Sigmoid colon (tissue), 7 donors: Measurements from ENCODE around the gene BIK. TPM values are rescaled to one million over a fixed set of nuclear protein-coding genes. Genes with fewer than 3 reads are reported as not detected.

Experiments used
- DNase-seq: peaks from one replicate; pipeline ENCODE4 v3.0.0-alpha.2; 2019
- H3K27ac ChIP-seq, 4 donors: fragments of 200-600 bp; sonication (generic); one replicate each; pipeline ENCODE4 v1.5.1; 2016 to 2019; ENCODE audit warnings: mild to moderate bottlenecking in 1 of 4
- H3K27me3 ChIP-seq, 3 donors: fragments of 200-600 bp; sonication (generic); one replicate each; pipeline ENCODE4 v1.5.1; 2019; ENCODE audit warnings: mild to moderate bottlenecking in 1 of 3
- H3K36me3 ChIP-seq, 4 donors: fragments of 200-600 bp; sonication (generic); one replicate each; pipeline ENCODE4 v1.5.1; 2016 to 2019
- H3K4me1 ChIP-seq, 4 donors: fragments of 200-600 bp; sonication (generic); one replicate each; pipeline ENCODE4 v1.5.1; 2017 to 2019
- H3K4me3 ChIP-seq, 4 donors: fragments of 200-600 bp; sonication (generic); one replicate each; pipeline ENCODE4 v1.5.1; 2017 to 2019; ENCODE audit warnings: mild to moderate bottlenecking in 2 of 4, moderate library complexity in 1 of 4
- H3K9me3 ChIP-seq, 4 donors: fragments of 200-600 bp in 3 of 4; sonication (generic) in 3 of 4; one replicate each; pipeline versions ENCODE4 v1.5.1 to v1.6.1; 2013 to 2019
- EP300 ChIP-seq, 4 donors: sonication (generic); formaldehyde crosslinking; IDR thresholded peaks; one replicate each; pipeline ENCODE4 v1.6.1; 2017; ENCODE audit warnings: antibody characterized with exemption in 4 of 4
- POLR2A ChIP-seq, 2 donors: fragments of 450-650 bp; IDR thresholded peaks; one replicate each; pipeline ENCODE4 v1.6.1; 2016; ENCODE audit warnings: antibody characterized with exemption in 2 of 2, mild to moderate bottlenecking in 2 of 2, moderate library complexity in 2 of 2
- POLR2AphosphoS5 ChIP-seq, 4 donors: sonication (generic); formaldehyde crosslinking; IDR thresholded peaks; one replicate each; pipeline ENCODE4 v1.6.1; 2017; ENCODE audit warnings: antibody characterized with exemption in 4 of 4
- WGBS, 2 donors: extraction: QIAGEN DNeasy Blood & Tissue Kit; methylation state at CpG; one replicate each; pipeline ENCODE4 v1.1.7; 2013; 5-methylcytosine and 5-hydroxymethylcytosine counted together
- intact Hi-C: fragments of 100-400 bp; cut with DNase I; formaldehyde crosslinking; loops from one replicate; pipeline ENCODE4 v1.15.1; 2023
- polyA plus RNA-seq, 3 donors: library from polyadenylated mRNA; stranded (reverse); fragments of 200-250 nt; gene quantifications; one replicate each; pipeline ENCODE4 v1.2.3, GENCODE V29; 2013
- total RNA-seq, 4 donors: library from RNA; depleted of rRNA; stranded (reverse); fragments of >200 nt; gene quantifications; one replicate each; pipeline ENCODE4 v1.1.0, GENCODE V29; 2016
- TF ChIP-seq, protein P1 (sequence below), 4 experiments: fragments of 450-650 bp in 3 of 4; fragments of 200-600 bp in 1 of 4; IDR thresholded peaks; one replicate each; pipeline ENCODE4 v1.5.1; 2016 to 2019; ENCODE audit warnings: antibody characterized with exemption in 4 of 4, mild to moderate bottlenecking in 3 of 4, moderate library complexity in 2 of 4
- donor health status: healthy with polysubstance abuse.
- donor health status: Bipolar disorder and iron deficiency.
- donor health status: healthy.

The BIK gene
- total and polyA plus RNA-seq, 7 donors: 29.6 to 39.1 (median 35.4) TPM; not detected in 4

DNA sequence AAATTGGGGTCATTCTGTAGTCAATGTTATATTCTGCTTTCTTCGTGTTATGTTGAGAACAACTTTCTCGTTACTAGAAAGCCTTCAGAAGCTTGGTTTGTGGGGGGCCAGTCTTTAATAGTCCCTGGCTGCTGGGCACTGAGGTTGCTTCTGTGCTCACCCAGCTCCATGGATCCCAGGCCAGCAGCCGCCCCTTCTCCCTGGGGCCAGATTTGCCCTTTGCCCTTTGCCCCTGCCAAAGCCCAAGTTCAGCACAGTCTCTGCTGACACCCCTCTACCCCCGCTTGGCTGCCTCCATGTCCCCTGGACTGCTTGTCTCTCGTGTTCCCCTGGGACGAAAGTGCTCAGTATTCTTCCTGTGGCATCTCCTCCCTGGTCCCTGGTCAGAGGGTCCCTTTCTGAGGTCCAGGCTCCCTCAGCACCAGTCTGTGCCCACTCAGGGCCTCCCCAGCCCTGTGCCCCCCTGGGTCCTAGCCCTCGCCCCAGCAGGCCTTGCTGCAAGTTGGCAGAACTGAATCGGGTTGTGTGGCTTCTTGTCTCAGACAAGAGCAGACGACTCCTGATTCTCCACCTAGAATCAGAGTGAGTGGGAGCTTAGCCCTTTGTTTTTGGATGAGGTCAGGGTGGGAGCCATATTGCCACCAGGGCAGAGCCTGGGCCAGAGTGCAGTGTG lies 47.5 kb downstream of the BIK start:
- 60 to 80% methylated on average over 9 of the region's 9 CpGs for WGBS, 2 donors
- Histone ChIP-seq H3K4me3 (no peak overlapping the region), H3K27me3 (no peaks in the 10 kb centered on the region), H3K36me3 (peaks cover 0 to 17% (median 0%) of the 10 kb centered on the region in 4 donors), H3K27ac (no peak overlapping the region), H3K9me3 (no peaks in the 10 kb centered on the region), H3K4me1 (peaks cover 0 to 5% (median under 1%) of the 10 kb centered on the region in 4 donors)
- TF ChIP-seq POLR2A (IDR thresholded peaks at IDR 0.05): no peak
- TF ChIP-seq, protein P1, sequence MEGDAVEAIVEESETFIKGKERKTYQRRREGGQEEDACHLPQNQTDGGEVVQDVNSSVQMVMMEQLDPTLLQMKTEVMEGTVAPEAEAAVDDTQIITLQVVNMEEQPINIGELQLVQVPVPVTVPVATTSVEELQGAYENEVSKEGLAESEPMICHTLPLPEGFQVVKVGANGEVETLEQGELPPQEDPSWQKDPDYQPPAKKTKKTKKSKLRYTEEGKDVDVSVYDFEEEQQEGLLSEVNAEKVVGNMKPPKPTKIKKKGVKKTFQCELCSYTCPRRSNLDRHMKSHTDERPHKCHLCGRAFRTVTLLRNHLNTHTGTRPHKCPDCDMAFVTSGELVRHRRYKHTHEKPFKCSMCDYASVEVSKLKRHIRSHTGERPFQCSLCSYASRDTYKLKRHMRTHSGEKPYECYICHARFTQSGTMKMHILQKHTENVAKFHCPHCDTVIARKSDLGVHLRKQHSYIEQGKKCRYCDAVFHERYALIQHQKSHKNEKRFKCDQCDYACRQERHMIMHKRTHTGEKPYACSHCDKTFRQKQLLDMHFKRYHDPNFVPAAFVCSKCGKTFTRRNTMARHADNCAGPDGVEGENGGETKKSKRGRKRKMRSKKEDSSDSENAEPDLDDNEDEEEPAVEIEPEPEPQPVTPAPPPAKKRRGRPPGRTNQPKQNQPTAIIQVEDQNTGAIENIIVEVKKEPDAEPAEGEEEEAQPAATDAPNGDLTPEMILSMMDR (IDR thresholded peaks at IDR 0.05): no peak
- TF ChIP-seq POLR2AphosphoS5 (IDR thresholded peaks at IDR 0.05): no peak
- no peak for TF ChIP-seq EP300 (IDR thresholded peaks at IDR 0.05)
- intact Hi-C loops: no loop called here
- DNase-seq: no peak

DNA sequence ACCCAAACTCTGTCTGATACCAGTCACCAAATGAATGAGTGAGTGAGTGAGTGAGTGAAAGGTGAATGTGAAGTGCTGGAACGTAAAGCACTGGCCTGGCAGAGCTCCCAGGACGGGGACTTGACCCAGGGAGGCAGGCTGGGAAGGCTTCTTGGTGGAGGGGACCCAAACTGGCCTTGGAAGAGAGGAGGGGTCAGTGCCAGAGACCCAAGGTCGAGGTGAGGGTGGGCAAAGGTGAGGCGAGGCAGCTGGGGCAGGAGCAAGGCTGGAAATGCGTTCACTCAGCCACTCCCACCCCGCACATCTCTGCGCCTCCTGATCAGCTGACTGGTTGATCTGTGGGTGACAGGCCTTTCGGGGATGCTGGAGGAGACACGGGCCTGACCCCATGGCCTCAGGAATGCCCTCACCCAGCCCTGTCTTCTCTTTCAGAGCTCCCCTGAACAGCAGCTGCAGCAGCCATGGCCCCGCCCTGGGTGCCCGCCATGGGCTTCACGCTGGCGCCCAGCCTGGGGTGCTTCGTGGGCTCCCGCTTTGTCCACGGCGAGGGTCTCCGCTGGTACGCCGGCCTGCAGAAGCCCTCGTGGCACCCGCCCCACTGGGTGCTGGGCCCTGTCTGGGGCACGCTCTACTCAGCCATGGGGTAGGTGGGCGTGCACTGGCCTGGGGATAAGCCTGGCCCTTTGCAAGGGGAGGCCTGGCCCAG lies 48.4 kb downstream of the BIK start:
- Histone ChIP-seq H3K4me1 (peaks cover 0 to 9% (median 7%) of the 10 kb centered on the region in 4 donors), H3K36me3 (peaks cover 0 to 17% (median 0%) of the 10 kb centered on the region in 4 donors), H3K9me3 (no peaks in the 10 kb centered on the region), H3K27me3 (no peaks in the 10 kb centered on the region), H3K27ac (no peak overlapping the region), H3K4me3 (no peak overlapping the region)
- DNase-seq: no peak
- 48 to 85% methylated on average over 24 of the region's 24 CpGs for WGBS, 2 donors
- TF ChIP-seq, protein P1 (IDR thresholded peaks at IDR 0.05): no peak
- no peak for TF ChIP-seq EP300 (IDR thresholded peaks at IDR 0.05)
- no peak for TF ChIP-seq POLR2AphosphoS5 (IDR thresholded peaks at IDR 0.05)
- TF ChIP-seq POLR2A (IDR thresholded peaks at IDR 0.05): no peak
- intact Hi-C loops: no loop called here

DNA sequence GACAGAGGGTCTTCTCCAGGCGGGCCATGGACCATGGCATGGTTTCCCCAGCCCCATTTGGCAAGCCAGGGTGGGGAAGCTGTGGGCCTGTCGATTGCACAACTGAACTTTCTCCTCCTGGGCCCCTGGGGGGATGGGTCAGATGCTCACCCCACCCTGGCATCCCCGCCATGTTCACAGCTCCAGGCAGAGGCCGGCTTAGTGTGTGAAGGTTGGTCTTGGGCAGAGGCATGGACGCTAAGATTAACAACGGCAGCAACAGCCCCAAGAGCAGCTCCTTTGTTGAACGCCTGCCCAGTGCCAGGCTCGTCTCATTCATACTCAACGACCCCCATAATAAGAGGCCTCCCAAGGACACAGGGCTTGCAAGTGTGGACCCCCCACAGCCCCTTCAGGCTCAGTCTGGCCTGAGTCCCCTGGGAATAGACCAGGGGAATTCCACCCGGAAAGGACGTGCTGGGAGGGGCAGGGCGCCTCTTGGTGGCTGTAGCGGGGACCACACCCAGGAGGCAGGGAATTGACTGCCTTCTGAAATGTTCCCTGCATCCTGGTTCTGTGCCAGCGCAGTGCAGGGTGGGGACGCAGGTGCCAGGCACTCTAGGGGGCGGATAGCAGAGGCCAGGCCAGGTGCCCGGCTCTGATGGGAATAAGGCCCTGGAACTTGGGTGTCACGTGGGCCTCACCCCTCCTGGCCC lies 49.1 kb downstream of the BIK start:
- Histone ChIP-seq H3K27me3 (no peaks in the 10 kb centered on the region), H3K27ac (no peak overlapping the region), H3K4me3 (no peak overlapping the region), H3K4me1 (peaks cover 0 to 13% (median 11%) of the 10 kb centered on the region in 4 donors), H3K9me3 (no peaks in the 10 kb centered on the region), H3K36me3 (peaks cover 0 to 17% (median 0%) of the 10 kb centered on the region in 4 donors)
- TF ChIP-seq POLR2A (IDR thresholded peaks at IDR 0.05): no peak
- TF ChIP-seq, protein P1 (IDR thresholded peaks at IDR 0.05): peak in 1 of 4 experiments; percentile 22
- 18 to 64% methylated on average over 18 of the region's 18 CpGs for WGBS, 2 donors
- intact Hi-C loops: no loop called here
- DNase-seq: no peak

DNA sequence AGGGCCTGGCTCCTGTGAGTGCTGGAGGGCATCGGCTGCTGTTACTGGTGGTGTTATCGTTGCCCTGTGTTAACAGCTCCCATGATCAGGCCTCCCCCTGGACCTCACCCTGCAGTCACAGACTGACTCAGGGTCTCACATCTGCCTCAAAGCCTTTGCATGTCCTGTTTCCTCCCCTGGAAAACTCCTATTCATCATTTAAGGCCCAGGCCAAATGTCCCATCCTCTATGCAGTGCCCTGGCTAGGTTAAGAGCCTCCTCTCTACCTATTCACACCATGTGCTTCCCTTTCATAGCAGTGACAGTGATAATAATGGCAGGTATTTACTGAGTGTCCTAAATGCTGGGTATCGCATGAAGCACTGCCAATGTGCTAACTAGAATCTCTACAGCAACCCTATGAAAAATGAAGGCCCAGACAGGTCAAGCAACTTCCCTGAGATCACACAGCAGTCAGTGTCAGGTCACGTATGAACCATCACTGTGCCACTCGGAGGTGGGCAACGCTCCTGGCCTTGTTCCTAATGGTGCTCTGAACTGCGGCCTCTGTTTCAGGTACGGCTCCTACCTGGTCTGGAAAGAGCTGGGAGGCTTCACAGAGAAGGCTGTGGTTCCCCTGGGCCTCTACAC lies 50.1 kb downstream of the BIK start:
- intact Hi-C loops: no loop called here
- Histone ChIP-seq H3K27me3 (no peaks in the 10 kb centered on the region), H3K36me3 (peaks cover 0 to 17% (median 0%) of the 10 kb centered on the region in 4 donors), H3K4me3 (no peak overlapping the region), H3K27ac (no peak overlapping the region), H3K4me1 (peaks cover 0 to 14% (median 11%) of the 10 kb centered on the region in 4 donors), H3K9me3 (no peaks in the 10 kb centered on the region)
- WGBS, 2 donors: 84 to 94% methylated on average over 8 of the region's 8 CpGs
- DNase-seq: no peak
- TF ChIP-seq POLR2AphosphoS5 (IDR thresholded peaks at IDR 0.05): no peak
